WTC11 (cell line): ENCODE results near the gene FGFR2.

Source experiments
- CTCF ChIP-seq: fragments of 200-600 bp; IDR thresholded peaks from 2 replicates; pipeline ENCODE4 v1.8.0; 2022; ENCODE audit warnings: antibody characterized with exemption
- ELF4 ChIP-seq: sonication (generic); formaldehyde crosslinking; IDR thresholded peaks from 2 replicates; pipeline ENCODE4 v1.8.1; 2022; ENCODE audit warnings: low read depth, mild to moderate bottlenecking, moderate library complexity, missing genetic modification reagents
- ESRRA ChIP-seq: sonication (generic); formaldehyde crosslinking; IDR thresholded peaks from 2 replicates; pipeline ENCODE4 v1.8.1; 2022; ENCODE audit warnings: mild to moderate bottlenecking, missing genetic modification reagents, borderline replicate concordance
- JUN ChIP-seq: sonication (generic); formaldehyde crosslinking; IDR thresholded peaks from 2 replicates; pipeline ENCODE4 v1.8.0; 2023; ENCODE audit warnings: mild to moderate bottlenecking, missing genetic modification reagents
- NR1H2 ChIP-seq: sonication (generic); formaldehyde crosslinking; IDR thresholded peaks from 2 replicates; pipeline ENCODE4 v1.9.0; 2021; ENCODE audit warnings: mild to moderate bottlenecking, moderate library complexity, missing genetic modification reagents
- NR2C2 ChIP-seq: sonication (generic); formaldehyde crosslinking; IDR thresholded peaks from 2 replicates; pipeline ENCODE4 v1.8.0; 2022; ENCODE audit warnings: mild to moderate bottlenecking, missing genetic modification reagents
- RORB ChIP-seq: fragments of 250-450 bp; sonication (Bioruptor Pico); IDR thresholded peaks from 2 replicates; pipeline ENCODE4 v1.9.0; 2021; ENCODE audit warnings: mild to moderate bottlenecking
- ZNF281 ChIP-seq: sonication (generic); formaldehyde crosslinking; IDR thresholded peaks from 2 replicates; pipeline ENCODE4 v1.8.0; 2023; ENCODE audit warnings: mild to moderate bottlenecking, missing genetic modification reagents
- ZNF317 ChIP-seq: sonication (generic); formaldehyde crosslinking; IDR thresholded peaks from 2 replicates; pipeline ENCODE4 v1.8.1; 2023; ENCODE audit warnings: low read depth, mild to moderate bottlenecking, moderate library complexity, missing genetic modification reagents, borderline replicate concordance

GRCh38 chr10:121590772-121591171 lies 7.5 kb downstream of the FGFR2 start:
- TF ChIP-seq ELF4 (CRISPR knock-in tag), result no peak
- no peak for TF ChIP-seq ZNF281
- no peak for TF ChIP-seq ZNF317 (CRISPR knock-in tag)
- TF ChIP-seq NR1H2, result no peak
- no peak for TF ChIP-seq CTCF
- no peak for TF ChIP-seq NR2C2 (CRISPR knock-in tag)
- TF ChIP-seq RORB, result no peak
- no peak for TF ChIP-seq JUN (CRISPR knock-in tag)
- no peak for TF ChIP-seq ESRRA
